ENCODE measurements around the gene RAVER1. TPM values are rescaled to one million over a fixed set of nuclear protein-coding genes. Genes with fewer than 3 reads are reported as not detected.

The RAVER1 gene
- total and polyA plus RNA-seq, 2 of the 13 experiments (the other 11 are each of a cell fraction or from before 2014, with no cell fraction given): 3.6 to 7.9 TPM

DNA sequence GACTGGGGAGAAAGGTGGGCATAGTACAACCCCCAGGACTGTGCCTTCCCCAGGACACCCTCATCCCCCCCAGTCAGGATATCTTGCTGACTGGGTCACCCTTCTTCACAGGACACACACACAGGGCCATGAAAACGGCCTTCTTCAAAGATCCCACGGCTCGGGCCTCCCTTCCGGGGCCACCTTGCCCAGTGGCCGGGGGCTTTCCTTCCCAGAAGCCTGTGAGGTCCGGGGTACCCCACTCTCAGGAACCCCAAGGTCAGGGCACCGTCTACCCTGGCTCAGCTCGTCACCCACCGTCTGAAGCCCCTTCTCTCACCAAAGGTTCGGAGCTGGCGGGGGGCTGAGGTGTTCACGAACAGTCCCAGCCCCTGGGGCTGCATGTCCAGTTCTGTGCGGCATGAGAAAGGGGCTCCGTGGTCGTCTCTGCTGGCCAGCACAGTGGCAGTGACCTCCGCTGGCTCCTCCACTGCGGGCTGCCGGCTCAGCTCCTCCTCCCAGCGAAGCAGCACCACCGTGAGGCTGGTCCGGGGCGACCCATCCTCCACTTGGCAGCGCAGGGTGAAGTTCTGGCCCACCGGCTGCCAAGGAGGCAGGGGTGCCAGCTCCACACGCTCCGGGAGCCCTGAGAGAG, 2.1 kb upstream of the RAVER1 start (continued):
- TF ChIP-seq, protein P1, sequence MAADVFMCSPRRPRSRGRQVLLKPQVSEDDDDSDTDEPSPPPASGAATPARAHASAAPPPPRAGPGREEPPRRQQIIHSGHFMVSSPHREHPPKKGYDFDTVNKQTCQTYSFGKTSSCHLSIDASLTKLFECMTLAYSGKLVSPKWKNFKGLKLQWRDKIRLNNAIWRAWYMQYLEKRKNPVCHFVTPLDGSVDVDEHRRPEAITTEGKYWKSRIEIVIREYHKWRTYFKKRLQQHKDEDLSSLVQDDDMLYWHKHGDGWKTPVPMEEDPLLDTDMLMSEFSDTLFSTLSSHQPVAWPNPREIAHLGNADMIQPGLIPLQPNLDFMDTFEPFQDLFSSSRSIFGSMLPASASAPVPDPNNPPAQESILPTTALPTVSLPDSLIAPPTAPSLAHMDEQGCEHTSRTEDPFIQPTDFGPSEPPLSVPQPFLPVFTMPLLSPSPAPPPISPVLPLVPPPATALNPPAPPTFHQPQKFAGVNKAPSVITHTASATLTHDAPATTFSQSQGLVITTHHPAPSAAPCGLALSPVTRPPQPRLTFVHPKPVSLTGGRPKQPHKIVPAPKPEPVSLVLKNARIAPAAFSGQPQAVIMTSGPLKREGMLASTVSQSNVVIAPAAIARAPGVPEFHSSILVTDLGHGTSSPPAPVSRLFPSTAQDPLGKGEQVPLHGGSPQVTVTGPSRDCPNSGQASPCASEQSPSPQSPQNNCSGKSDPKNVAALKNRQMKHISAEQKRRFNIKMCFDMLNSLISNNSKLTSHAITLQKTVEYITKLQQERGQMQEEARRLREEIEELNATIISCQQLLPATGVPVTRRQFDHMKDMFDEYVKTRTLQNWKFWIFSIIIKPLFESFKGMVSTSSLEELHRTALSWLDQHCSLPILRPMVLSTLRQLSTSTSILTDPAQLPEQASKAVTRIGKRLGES (CRISPR knock-in tag; IDR thresholded peaks at IDR 0.05; ENCODE audit: borderline replicate concordance): no peak
- TF ChIP-seq ZNF235 (CRISPR knock-in tag; IDR thresholded peaks at IDR 0.05; ENCODE audit: borderline replicate concordance) (no peak), SPEN (CRISPR knock-in tag; IDR thresholded peaks at IDR 0.05; ENCODE audit: low read depth) (no peak), ZNF780A (CRISPR knock-in tag; IDR thresholded peaks at IDR 0.05) (no peak), PHF21A (CRISPR knock-in tag; IDR thresholded peaks at IDR 0.05) (no peak), ZNF670 (CRISPR knock-in tag; IDR thresholded peaks at IDR 0.05; ENCODE audit: borderline replicate concordance) (no peak), ARNT (IDR thresholded peaks at IDR 0.05) (no peak), ZNF747 (CRISPR knock-in tag; IDR thresholded peaks at IDR 0.05; ENCODE audit: borderline replicate concordance) (no peak)

All from HepG2 (cell line).